H1 (cell line): Measurements from ENCODE around the gene PLXNB1. TPM values are rescaled to one million over a fixed set of nuclear protein-coding genes. Genes with fewer than 3 reads are reported as not detected.

Experiments
- CTCF ChIP-seq, 3 experiments: IDR thresholded peaks; 1 replicate in 2 of 3; 2 replicates in 1 of 3; pipeline versions ENCODE4 v1.5.1 to v1.6.1; 2011; ENCODE audit warnings: low read length in 3 of 3, mild to moderate bottlenecking in 3 of 3, inconsistent platforms in 2 of 3, low read depth in 1 of 3, moderate library complexity in 1 of 3; ENCODE audit not compliant: insufficient read depth in 1 of 3; ENCODE audit errors: control extremely low read depth in 1 of 3
- TAF1 ChIP-seq: IDR thresholded peaks from 2 replicates; pipeline ENCODE4 v1.6.1; 2011; ENCODE audit warnings: mild to moderate bottlenecking, low read depth, low read length
- polyA plus RNA-seq, 7 experiments: library from polyadenylated mRNA; depleted of rRNA in 3 of 7; stranded (reverse) in 5 of 7; unstranded in 2 of 7; fragments of >200 nt in 5 of 7; fragments of 200-250 nt in 2 of 7; gene quantifications; 1 replicate in 5 of 7; 2 replicates in 1 of 7; 4 replicates in 1 of 7; pipeline versions ENCODE4 v1.2.1 to v1.2.3, GENCODE V29; 2011 to 2013; ENCODE audit warnings: missing spikeins in 2 of 7, mixed read lengths in 2 of 7
- total RNA-seq: library from RNA; stranded (reverse); fragmentation: NEBNext Ultra II Directional; extraction: Animal tissue kit (Norgen Biotek cat#: 25700); gene quantifications from 2 replicates; pipeline ENCODE4 v1.2.1, GENCODE V29; 2021

Gene PLXNB1
- total and polyA plus RNA-seq, 2 of the 8 experiments (the other 6 are each of a cell fraction or from before 2014, with no cell fraction given): 109 to 114 TPM

DNA sequence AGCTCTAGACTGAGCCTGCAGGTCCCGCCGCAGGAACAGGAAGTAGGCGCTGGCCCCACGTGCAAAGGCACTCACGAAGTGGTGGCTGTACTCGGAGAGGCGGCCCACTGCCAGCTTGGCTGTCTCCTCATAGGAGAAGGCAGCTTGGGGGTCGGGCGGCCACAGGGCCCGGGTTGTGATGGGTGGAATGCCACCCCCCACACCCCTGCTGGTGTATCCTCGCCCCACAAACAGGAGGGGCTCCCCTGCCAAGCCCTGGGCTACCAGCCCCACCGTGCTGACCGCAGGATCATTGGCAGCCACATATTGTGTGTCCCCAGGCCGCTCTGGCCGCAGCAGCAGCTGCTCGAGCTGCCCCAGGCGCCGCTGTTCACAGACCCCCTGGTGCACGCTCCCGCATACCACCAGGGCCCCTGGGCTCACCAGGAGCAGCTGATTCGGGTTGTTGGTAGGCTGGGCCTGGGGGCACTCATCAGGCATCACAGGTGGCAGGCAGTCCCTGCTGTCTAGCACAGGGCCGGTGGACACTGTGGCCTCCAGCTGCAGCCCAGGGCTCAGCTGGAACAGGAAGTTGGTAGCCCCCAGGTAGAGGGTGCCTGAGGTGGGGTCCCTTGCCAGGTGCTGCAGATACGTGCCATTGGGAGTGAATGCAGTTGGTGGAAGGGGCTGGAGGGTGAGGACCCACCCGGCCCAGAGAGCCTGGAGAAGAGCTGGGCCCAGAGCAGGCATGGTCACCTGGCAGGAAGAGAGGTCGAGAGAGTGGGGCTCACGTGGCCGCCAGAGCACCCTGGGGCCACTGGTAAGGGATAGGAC, 5.8 kb downstream of the PLXNB1 start (continued):
- TF ChIP-seq CTCF (IDR thresholded peaks at IDR 0.05; ENCODE audit: control extremely low read depth in 1 of 3, insufficient read depth in 1 of 3, low read depth in 1 of 3, low read length in 3 of 3) (no peak), TAF1 (no peak)
